Right ventricle myocardium superior (tissue), 1 donor: ENCODE data around the gene UROC1. TPM values are rescaled to one million over a fixed set of nuclear protein-coding genes. Genes with fewer than 3 reads are reported as not detected.

Experiments
- ATAC-seq: fragments of 200-7000 bp; cut with Tn5 transposase; one replicate; pipeline ENCODE4 v1.9.1; 2020; ENCODE audit warnings: mild to moderate bottlenecking; ENCODE audit not compliant: poor library complexity
- DNase-seq: peaks from one replicate; pipeline ENCODE4 v3.0.0-alpha.2; 2020
- intact Hi-C: fragments of 100-400 bp; cut with DNase I; formaldehyde crosslinking; loops from one replicate; pipeline ENCODE4 v1.11.2; 2022
- total RNA-seq: library from RNA; stranded (reverse); fragmentation: NEBNext Ultra II Directional; extraction: Animal tissue kit (Norgen Biotek cat#: 25700); gene quantifications from one replicate; pipeline ENCODE4 v1.2.1, GENCODE V29; 2021
- donor health status: DM: no; HTN: yes; CAD: no; lungs with severe emphysema.

Gene UROC1
- total RNA-seq, 1 donor from 2014 or later: not detected

- peak; percentile 70 for ATAC-seq
- DNase-seq: peak; percentile 54
- intact Hi-C loops: no loop called here
These were observed 30.3 kb downstream of the UROC1 start for GRCh38 chr3:126487151-126487771.

- intact Hi-C loops: no loop called here
These were observed 31.2 kb downstream of the UROC1 start for GRCh38 chr3:126486360-126486847.

GRCh38 chr3:126485956-126486355 is 31.6 kb downstream of the UROC1 start:
- peak; percentile 20 for DNase-seq
- ATAC-seq: no peak
- intact Hi-C loops: no loop called here

More at GRCh38 chr3:126486360-126486847, 31.2 kb downstream of the UROC1 start:
- DNase-seq (no peak), ATAC-seq (no peak)

DNA sequence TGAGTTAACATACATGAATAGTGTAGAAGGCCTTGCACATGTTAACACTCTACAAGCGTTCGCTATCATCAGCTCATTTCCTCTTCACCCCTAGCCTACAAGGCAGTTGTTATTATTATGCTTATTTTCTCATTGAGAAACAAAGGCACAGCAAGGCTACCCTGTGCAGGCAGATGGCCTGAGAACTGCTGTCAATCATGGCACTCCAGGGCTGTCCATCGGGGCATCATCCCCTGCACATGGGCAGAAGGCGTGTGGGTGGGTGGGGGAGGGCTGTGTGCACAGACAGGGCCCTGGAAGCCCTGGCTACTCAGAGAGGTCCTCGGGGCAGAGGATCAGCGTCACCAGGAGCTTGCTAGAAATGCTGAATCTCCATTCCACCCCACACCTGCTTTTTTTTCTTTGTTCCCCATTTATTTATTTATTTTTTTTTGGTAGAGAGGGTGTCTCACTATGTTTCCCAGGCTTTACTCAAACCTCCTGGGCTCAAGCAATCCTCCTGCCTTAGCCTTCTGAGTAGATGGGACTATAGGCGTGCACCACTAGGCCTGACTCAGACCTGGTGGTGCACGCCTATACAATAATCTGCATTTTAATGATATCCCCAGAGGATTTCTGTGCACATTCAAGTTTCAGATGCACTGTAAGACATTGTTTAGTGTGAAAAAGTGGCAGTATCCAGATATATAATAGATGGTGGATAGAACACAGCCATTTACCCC is 32.2 kb downstream of the UROC1 start:
- intact Hi-C loops: no loop called here
- DNase-seq: no peak
- ATAC-seq: no peak

- intact Hi-C loops: no loop called here
- ATAC-seq (no peak), DNase-seq (peak; percentile 19)
These were observed 32.9 kb downstream of the UROC1 start for GRCh38 chr3:126484662-126485061.

DNA sequence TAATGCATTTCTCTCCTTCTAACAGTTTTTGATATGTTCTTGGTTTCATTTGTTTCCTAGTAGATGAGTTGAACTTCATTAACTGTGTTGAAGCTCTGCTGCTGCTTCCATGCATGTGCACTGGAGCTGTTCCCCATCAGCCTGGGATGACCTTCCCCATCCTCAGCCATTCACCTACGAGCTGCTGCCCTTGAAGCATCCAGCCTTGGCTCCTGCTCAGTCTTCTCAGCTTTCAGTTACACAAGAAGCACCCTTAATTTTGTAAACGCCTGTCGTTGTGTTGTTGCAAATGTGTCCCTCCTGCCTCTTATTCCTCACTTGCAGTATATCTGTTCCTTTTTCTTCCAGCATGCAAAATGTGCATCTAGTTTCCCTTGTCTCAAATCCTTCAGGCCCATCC is 33.4 kb downstream of the UROC1 start:
- intact Hi-C loops: no loop called here
- ATAC-seq (no peak), DNase-seq (peak; percentile 5)

- no peak for ATAC-seq
- intact Hi-C loops: no loop called here
- DNase-seq: peak; percentile 12
These were observed 34.2 kb downstream of the UROC1 start for GRCh38 chr3:126483321-126483761.

- intact Hi-C loops: no loop called here
- DNase-seq (peak; percentile 14), ATAC-seq (no peak)
These were observed 34.9 kb downstream of the UROC1 start for GRCh38 chr3:126482503-126483255.

DNA sequence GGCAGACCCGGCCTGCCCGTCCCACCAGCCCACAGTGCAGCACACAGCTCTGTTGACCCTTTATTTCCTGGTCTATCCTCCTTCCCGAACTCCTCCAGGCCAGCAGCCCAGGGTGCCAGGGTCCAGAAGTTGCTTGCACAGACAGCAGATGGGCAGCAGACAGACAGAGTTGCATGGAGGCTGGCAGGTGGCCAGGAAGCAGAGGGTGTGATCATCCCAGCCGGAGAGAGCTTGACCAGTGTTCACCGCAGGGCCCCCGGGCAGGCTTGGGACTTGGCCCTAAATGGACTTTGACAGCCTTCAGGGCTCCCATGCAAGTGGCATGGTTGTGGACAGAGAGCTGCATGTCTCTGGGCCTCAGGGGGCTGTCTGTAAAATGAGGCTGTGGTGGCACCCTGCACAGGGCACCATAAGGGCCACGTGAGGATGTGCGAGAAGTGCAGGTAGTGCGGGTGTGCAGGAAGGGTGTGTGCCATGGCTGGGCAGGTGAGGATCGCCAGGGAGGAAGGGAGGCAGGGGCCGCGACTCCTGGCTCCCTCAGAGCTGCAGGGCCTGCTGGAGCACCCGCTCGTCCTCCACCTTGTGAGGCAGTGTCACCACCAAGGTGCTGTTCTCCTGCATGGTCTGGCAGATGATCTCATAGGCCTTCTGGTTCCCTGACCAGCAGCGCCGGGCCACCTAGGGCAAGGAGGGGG is 35.6 kb downstream of the UROC1 start:
- ATAC-seq (peak; percentile 45), DNase-seq (peak; percentile 65)
- intact Hi-C loops: no loop called here

GRCh38 chr3:126480861-126481260 is 36.7 kb downstream of the UROC1 start:
- ATAC-seq (no peak), DNase-seq (peak; percentile 54)
- intact Hi-C loops: no loop called here

DNA sequence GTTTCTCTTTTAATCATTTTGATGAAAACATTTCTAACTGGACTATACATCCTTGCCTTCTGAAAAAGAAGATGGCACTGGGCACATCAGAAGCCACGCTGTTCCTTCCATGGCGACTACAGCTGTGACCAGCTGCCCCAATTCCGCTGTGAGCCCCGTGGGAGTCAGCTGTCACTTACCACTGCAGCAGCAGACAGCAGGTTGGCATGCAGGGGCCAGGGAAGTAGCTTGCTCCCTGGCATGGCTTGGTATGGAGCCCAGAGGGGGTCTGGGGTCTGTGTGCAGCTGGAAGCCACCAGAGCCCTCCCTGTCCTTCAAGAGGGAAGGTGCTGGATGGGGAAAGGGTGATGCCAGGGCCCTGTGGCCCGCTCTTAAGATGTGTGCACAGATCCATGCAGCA is 37.4 kb downstream of the UROC1 start:
- ATAC-seq (no peak), DNase-seq (peak; percentile 10)
- intact Hi-C loops: no loop called here

- ATAC-seq (no peak), DNase-seq (peak; percentile 16)
- intact Hi-C loops: no loop called here
These were observed 37.9 kb downstream of the UROC1 start for GRCh38 chr3:126479642-126480041.

DNA sequence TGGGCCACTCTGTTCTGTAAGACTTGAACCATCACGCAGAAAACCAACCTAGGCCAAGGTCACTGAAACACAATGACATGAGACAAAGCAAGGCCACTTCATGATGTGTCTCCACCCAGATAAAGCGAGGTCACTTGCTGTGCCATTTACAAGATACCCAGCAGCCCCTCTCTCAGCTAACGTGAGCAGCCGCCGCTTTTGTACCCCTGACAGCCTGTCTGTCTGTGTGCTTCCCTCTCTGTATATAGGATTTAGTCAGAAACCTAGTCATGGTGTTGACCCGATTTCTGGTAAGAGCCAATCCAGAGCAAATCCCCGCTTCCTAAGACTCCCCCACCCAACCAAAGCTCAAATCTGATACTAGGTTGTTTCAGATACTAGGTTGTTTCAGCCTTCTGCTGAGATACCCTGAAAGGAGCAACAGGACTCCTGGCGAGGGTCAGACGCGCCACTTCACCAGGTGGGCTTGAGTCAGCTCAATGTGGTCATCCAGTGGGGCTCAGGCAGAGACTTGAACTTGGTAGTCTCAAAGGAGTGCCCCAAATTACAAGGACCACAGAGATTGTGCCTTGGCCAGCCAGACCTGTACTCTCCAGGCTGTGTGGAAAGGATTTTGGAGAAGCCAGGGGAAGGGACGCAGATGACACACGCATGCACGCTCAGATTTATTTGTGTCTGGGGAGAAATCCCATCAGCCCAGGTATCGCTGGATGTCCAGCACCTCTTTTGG is 38.8 kb downstream of the UROC1 start:
- DNase-seq: peak; percentile 31

GRCh38 chr3:126477061-126477380 is 40.6 kb downstream of the UROC1 start:
- intact Hi-C loops: no loop called here
- DNase-seq (no peak), ATAC-seq (no peak)

More for the DNA sequence above, 38.8 kb downstream of the UROC1 start:
- ATAC-seq: no peak
- intact Hi-C loops: no loop called here

GRCh38 chr3:126476166-126477060 is 41.2 kb downstream of the UROC1 start:
- intact Hi-C loops: no loop called here
- peak; percentile 67 for ATAC-seq
- peak; percentile 75 for DNase-seq

DNA sequence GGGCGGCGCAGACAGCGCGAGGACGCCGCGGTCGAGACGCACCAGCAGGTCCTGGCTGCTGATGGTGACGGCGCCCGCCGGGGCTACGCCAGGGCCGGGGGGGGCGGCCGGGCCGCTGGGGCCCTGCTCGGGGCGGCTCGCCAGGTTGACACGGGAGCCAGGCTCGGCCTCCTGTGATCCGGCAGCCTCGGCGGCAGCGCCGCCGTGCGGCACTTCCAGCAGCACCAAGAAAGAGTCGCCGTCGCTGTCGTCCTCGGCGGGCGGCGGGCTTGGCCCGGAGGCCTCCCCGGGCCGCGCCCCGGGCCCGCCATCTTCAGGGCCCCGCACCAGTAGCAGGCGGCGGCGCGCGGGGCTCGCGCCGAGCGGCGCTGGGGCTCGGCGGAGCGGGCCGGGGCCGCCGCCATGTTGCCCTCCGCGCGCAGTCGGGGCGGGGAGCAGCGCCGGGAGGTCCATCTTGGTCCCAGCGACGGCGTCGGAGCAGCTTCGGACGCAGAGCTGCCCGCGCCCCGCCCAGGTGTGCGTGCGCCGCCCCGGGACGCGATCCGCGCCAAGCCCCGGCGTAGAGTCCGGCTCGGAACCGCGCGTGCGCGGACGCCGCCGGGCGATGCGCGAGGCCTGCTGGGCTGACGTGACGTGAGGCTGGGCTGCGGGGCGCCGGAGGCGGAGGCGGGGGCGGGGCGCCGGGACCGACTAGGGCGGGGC is 42.0 kb downstream of the UROC1 start, which contains the start of gene ZXDC:
Gene ZXDC (minus strand): TSS at position 479 of the 702 bp plus-strand sequence. CDS start 26 bp downstream, at position 453.
- ATAC-seq (peak; percentile 94), DNase-seq (peak; percentile 98)
- intact Hi-C loops: no loop called here
